Measurements from ENCODE around the gene CDH4. TPM values are rescaled to one million over a fixed set of nuclear protein-coding genes. Genes with fewer than 3 reads are reported as not detected.

The CDH4 gene
- polyA plus RNA-seq (ENCODE audit: insufficient read length in 4 of 4) = 1 to 10 TPM; 5.6 to 8.8 (median 7.0) TPM

DNA sequence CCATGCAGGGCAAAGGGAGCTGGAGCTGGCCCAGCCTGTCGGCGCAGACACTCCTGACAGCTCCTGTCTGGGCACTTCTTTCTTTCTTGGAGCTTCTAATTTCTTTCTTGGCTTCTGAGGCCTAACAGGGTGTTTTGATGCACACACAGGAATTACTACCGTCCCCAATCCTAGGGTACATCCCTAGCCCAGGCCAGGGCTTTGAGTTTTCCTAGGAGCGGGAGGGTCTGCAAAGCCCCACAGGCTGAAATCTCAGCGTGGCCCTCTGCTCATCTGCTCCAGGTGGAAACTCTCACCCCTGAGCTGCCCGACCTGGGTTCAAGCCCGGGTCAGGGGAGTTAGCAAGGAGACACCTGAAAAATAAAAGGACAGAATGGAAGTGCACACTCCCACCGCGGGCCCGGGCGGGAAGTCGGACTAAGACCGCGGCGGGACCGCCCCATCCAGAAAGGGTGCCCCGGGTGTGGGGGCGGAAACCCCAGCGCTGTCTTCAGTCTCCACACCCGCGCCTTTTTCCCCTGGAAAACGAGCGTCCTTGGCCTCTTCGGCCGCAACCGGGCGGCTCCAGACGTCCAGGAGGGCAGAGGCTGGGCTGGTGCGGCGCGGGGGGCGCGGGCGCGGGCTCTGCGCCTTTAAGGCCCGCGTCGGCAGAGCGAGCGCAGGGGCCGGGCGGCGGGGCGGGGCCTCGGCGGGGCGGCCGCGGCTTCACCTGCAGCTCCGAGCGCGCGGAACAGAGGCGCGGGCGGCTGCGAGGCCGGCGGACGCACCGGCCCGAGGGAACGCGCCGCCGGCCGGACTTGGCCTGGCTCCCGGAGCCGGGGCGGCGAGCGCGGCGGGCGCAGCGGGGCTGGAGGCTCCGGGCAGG, at the start of gene CDH4:
Gene CDH4 (plus strand): TSS at position 733 of the 865 bp plus-strand sequence.
- DNase-seq (ENCODE audit: low read depth in 4 of 4, low spot score in 2 of 4) = no peak

DNA sequence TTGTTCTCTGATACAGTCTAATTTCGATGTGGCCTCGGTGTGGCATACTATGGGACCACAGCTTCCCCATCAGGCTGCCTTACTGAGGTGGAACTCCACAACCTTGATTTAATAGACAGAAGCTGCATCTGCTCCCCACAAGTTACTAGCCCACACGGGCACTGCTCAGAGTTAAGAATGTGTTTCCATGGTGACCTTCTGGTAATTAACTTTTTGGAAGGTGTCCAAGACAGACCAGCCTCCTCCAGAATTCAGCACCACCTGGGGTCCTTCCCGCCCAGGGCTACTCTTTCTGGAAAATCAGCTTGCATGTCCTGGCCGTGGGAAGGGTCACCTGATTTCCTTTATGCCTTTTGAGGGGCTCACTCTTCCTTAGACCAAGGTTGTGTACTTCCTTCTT, 48.7 kb upstream of the CDH4 start:
- no peak for DNase-seq (ENCODE audit: low read depth in 4 of 4, low spot score in 2 of 4)

- no peak for DNase-seq (ENCODE audit: low read depth in 4 of 4, low spot score in 2 of 4)
Measured at GRCh38 chr20:61204206-61204605, 47.9 kb upstream of the CDH4 start.

DNA sequence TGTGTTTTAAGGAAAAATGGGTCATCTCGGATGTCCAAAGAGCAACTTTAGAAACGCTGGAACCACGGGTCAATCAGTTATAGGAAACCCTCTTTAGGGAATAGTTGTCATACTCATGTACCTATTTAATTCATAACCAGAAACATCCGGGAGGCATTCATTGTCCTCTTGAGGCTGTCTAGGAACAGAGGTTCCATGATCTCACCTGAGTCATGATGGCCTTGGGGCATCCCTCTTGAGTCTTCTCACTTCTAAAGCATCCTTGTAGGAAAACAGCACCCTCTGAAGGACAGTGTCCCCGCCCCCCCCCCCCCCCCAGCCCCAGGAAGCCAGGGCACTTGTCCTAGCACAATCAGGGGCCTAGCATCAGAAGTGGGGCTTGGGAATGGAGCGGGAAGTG, 46.3 kb upstream of the CDH4 start:
- no peak for DNase-seq (ENCODE audit: low read depth in 4 of 4, low spot score in 2 of 4)

GRCh38 chr20:61210862-61211261, 41.2 kb upstream of the CDH4 start:
- DNase-seq (ENCODE audit: low read depth in 4 of 4, low spot score in 2 of 4) = no peak

GRCh38 chr20:61217848-61218247, 34.2 kb upstream of the CDH4 start:
- DNase-seq (ENCODE audit: low read depth in 4 of 4, low spot score in 2 of 4) = no peak

- no peak for DNase-seq (ENCODE audit: low read depth in 4 of 4, low spot score in 2 of 4)
Measured at GRCh38 chr20:61219021-61219431, 33.0 kb upstream of the CDH4 start.

GRCh38 chr20:61220131-61220530, 31.9 kb upstream of the CDH4 start:
- DNase-seq (ENCODE audit: low read depth in 4 of 4, low spot score in 2 of 4) = no peak

GRCh38 chr20:61220626-61221325, 31.3 kb upstream of the CDH4 start:
- no peak for DNase-seq (ENCODE audit: low read depth in 4 of 4, low spot score in 2 of 4)

GRCh38 chr20:61222699-61223098, 29.4 kb upstream of the CDH4 start:
- DNase-seq (ENCODE audit: low read depth in 4 of 4, low spot score in 2 of 4) = no peak

- DNase-seq (ENCODE audit: low read depth in 4 of 4, low spot score in 2 of 4) = no peak
Measured at GRCh38 chr20:61223121-61223520, 28.9 kb upstream of the CDH4 start.

- DNase-seq (ENCODE audit: low read depth in 4 of 4, low spot score in 2 of 4) = no peak
Measured at GRCh38 chr20:61230166-61230565, 21.9 kb upstream of the CDH4 start.

- DNase-seq (ENCODE audit: low read depth in 4 of 4, low spot score in 2 of 4) = no peak
Measured at GRCh38 chr20:61233590-61233989, 18.5 kb upstream of the CDH4 start.

- no peak for DNase-seq (ENCODE audit: low read depth in 4 of 4, low spot score in 2 of 4)
Measured at GRCh38 chr20:61234224-61234890, 17.7 kb upstream of the CDH4 start.

- DNase-seq (ENCODE audit: low read depth in 4 of 4, low spot score in 2 of 4) = no peak
Measured at GRCh38 chr20:61236713-61237112, 15.3 kb upstream of the CDH4 start.

- DNase-seq (ENCODE audit: low read depth in 4 of 4, low spot score in 2 of 4) = no peak
Measured at GRCh38 chr20:61238813-61239212, 13.2 kb upstream of the CDH4 start.

DNA sequence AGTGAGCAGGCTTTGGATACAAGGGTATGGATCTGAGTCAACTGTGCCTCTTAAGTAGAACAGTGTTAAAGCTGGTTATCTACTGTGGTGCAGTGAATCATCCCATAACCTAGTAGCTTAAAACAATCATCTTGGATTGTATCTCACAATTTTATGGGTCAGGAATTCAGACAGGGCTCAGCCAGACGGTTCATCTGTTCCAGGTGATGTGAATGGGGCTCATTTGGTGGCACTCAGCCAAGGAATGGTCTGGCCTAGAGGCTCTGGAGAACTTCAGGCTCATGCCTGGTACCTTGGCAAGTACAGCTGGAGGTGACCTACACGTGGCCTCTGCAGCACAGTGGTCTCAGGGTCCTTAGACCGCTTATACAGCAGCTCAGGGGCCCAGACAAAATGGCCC, 11.2 kb upstream of the CDH4 start:
- DNase-seq (ENCODE audit: low read depth in 4 of 4, low spot score in 2 of 4) = no peak

- DNase-seq (ENCODE audit: low read depth in 4 of 4, low spot score in 2 of 4) = no peak
Measured at GRCh38 chr20:61244213-61244612, 7.8 kb upstream of the CDH4 start.

- no peak for DNase-seq (ENCODE audit: low read depth in 4 of 4, low spot score in 2 of 4)
Measured at GRCh38 chr20:61246269-61246668, 5.8 kb upstream of the CDH4 start.

GRCh38 chr20:61249626-61250025, 2.4 kb upstream of the CDH4 start:
- no peak for DNase-seq (ENCODE audit: low read depth in 4 of 4, low spot score in 2 of 4)

DNA sequence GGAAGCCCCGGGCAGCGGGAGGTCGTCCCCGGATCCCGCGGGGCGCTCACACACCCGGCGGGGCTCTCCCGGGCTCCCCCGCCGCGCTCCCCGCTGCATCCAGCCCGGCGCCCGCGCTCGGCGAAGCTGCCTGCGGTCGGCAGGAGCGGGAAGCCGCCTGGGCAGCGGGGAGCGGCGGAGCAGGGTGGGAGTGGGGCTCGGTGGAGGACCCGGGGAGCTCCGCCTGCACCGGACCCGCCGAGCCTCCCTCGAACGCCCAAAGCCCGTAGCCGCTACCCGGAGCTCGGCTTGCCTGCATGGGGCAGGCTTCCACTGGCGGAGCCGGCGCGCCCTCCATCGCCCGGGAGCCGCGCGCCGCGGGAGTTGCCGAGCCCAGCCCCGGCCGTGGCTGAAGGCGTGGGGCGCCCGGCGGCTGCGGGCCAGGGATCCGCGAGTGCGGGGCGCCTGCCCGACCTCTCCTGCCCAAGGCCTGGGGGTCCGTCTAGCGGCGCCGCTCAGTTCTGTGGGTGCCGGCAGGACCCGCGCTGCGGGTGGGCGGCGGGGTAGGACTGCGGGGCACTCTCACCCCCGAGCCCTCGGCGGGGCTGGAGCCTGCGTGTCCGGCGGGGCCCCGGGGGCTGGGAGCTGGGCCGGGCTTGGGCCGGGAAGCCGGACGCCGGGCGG, 671 bp downstream of the CDH4 start:
- no peak for DNase-seq (ENCODE audit: low read depth in 4 of 4, low spot score in 2 of 4)

Measured in left renal cortex interstitium (tissue), 4 donors.